Occipital lobe (tissue), 2 donors: Measurements from ENCODE around the gene ABCG1. TPM values are rescaled to one million over a fixed set of nuclear protein-coding genes. Genes with fewer than 3 reads are reported as not detected.

ENCODE experiments used
- DNase-seq: peaks from one replicate; lab custom pipeline; 2025; lab: John Stamatoyannopoulos, UW
- total RNA-seq: library from RNA; depleted of rRNA; stranded (reverse); fragments of >200 nt; gene quantifications from one replicate; pipeline ENCODE4 v1.2.3, GENCODE V29; 2014

Gene ABCG1
- total RNA-seq, 1 donor from 2014 or later: 16.1 TPM

DNA sequence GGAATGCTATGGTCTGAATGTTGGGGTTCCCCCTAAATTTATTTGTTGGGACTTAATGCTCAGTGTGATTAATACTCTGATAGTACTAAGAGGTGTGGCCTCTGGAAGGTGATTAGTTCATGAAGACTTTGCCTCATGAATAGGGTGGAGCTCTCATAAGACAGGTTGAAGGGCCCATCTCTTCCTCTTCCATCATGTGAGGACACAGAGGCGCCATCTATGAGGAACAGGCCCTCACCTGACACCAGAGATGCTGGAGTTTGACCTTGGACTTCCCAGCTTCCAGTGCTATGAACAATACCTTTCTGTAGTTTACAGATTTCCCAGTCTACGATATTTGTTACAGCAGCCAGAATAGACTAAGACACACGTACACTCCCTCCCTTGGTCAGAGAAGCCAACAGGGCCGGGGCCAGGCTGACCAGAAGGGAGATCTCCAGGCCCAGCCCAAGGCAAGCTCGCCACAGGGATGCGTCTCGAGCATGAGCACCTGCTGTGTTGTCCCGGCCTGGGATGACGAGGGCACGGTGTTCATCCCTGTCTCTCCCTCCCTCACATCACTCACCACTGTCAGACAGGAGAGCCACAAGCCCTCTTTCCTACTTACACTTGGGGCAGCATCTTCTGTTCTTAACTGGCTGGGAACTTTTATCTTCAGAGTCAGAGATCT, 4.7 kb upstream of the ABCG1 start:
- no peak for DNase-seq

DNA sequence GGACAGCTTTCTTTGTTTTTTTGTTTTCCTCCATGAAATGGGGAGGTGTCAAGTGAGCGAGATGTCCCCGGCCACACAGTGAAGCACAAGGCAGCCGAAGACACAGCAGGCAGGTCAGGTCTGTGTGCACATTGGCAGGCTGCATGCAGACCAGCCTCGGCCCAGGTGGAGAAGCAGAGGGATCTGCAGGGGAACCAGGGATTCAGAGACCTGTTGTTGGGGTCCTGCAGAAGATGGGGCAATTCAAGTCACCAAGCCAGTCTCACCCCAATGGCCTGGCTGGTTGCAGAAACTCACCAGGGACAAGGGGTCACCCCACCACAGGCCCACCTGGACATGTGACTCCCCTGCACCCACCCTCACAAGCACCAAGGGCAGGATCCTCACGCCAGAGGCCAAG, 4.0 kb upstream of the ABCG1 start:
- DNase-seq: no peak

DNA sequence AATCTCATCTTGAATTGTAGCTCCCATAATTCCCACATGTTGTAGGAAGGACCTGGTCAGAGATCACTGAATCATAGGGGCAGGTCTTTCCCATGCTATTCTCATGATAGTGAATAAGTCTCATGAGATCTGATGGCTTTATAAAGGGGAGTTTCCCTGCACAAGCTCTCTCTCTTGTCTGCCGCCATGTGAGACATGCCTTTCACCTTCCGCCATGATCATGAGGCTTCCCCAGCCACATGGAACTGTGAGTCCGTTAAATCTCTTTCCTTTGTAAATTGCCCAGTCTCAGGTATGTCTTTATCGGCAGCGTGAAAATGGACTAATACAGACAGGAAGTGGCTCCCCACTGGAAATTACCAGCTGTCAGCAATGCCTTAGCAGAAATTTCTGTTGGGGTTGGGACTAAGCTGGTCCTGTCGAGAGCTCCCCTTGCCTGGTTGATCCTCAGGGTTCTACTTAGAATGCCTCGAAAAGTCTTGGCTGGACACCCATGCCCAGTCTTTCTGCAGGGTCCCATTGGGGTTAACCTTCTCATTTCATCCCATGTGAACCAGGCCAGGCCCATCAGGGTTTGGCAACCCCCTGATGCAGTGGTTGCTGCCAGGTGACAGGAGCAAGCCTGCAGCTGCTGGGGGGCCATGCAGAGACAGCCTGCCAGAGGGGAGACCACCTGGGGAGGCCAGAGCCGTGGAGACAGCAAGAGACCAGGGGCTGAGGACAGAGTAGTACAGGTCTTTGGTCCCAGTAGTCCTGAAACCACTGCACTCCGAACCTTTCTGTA, 2.8 kb upstream of the ABCG1 start:
- no peak for DNase-seq

DNA sequence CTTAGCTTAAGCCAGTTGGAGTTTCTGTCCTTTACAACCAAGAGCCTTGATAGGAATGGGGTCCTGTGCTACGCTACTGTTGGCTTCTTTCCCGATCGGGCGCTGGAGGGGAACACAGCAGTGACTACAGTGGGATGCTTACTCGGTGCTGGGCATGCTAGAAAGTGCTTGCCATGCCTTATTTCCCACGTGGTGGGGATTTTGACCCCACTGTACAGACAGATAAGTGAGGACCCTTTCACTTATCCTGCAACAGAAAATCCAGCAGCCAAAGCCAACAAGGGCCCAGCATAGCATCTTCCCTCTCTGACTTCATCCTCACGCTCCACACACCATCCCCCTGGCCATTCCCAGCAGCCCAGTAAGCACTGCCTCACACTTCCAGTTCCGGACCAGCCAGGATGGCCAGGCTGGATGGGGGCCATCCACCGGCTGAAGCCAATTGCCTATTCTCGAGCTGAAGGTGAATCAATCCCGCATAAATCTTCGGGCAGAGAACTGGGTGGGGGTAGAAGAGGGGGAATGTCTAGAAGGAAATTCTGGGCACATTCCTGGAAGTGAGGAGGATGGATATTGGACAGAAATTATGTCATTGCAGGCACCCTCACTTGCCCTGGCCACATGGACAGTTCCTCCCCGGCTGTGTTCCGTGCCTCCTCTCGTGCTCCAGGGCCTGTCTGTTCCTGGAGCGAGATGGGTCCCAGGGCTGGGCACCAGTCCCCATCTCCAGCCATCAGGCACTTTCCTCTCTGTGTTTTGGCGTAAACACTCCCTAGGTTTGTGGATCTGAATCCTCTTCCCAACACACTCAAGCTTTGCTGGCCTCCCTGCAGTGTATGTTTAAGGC, 2.0 kb upstream of the ABCG1 start:
- no peak for DNase-seq

DNA sequence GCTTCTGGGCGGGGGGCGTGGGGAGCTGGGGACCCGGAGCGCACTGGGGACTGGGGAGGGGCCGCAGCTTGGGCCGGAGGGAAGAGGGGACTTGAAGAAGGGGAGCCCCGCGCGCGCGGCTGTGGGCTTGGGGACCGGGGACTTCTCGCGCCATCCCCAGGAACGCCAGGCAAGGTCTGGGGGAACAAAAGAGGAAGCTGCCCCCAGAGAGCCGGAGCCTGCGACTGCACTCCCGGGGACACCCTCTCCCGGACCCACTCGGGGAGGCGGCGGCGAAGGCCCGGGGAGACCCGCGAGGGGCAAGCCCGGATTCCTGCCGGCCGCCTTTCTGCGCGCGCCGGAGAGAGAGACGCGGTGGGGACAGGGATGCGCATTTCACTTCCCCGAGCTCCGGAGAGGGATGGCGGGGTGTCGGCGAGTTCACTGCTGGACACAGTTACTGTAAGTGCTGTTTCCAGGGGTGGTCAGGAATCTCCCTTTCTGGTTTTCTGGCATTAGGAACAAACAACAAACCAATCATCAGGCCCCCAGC, 732 bp downstream of the ABCG1 start:
- DNase-seq: no peak

DNA sequence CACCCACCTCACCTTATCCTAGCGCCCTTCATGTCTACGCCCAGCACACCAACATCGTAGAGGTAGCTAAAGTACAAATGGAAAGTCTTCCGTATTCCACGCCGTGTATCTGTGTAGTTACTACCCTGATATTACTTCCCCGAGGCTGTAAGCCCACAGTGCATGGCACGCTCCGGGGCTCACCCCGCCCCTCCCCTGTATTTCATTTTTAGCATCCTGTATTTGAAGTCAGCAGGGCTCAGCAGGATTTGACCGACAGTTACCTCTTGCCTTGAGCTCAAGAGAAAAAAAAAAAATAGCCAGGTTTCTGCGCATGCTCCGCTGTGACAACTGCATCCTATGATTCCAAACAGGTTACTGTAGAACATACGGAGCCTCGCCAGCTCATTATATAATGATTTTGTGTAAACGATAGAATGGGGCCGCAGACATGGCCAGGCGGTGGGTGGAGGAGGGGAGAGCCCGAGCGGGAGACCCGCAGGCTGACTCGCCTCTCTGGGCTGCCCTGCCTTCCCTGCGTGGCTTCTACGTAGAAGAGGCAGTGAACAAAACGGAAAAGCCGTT, 1.3 kb downstream of the ABCG1 start:
- peak; percentile 66 for DNase-seq

DNA sequence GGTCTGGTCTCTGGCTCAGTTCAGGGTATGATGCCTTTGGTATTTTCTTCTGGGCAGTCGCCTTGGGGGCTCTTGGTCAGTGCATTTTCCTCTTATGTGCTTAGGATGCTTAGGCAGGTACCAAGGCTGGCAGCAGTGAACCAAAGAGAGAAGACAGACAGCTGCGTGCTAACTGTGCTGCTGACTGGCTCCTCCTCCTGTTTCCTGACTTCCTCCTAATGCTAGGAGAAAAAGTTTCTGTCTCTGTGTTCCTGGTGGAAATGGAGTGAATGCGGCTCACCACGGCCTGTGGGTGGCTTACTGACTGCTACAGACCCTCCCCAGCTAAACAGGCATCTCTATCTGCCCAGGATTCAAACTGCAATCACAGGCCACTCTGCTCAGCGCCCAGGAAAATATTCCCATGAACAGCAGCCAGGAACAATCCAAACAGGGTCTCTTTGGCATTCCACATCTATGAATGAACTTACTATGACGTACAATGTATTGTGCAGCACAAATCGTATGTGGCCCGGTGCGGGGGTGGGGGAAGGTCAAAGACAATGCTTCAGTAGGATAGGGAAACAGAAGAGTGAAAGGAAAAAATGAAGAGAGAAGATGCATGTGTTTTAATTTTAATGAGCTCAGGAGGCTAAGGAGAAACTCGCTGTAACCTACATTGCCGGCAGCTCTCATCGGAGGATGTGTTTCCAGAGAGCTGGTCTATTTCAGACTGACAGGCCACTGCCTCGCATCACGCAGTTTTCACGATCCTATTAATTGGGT, 2.8 kb downstream of the ABCG1 start:
- peak; percentile 25 for DNase-seq

DNA sequence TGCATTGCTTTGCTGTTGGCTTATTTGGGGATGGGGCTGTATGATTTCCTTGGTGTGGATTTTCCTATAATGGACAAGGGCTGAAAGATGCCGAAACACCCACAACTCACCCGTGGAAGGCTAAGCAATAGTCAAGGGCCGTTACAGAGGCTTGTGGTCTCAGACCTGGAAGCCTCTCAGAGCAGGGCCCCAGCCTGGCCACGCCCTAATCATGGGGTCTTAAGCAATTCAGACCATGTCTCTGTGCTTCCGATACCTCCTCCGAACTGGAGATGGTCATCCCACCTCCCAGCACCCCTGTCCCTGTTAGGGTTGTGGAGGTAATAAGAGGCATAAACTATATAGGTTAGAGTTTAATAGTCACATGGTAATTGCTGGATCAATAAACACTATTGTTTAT, 3.4 kb downstream of the ABCG1 start:
- no peak for DNase-seq

DNA sequence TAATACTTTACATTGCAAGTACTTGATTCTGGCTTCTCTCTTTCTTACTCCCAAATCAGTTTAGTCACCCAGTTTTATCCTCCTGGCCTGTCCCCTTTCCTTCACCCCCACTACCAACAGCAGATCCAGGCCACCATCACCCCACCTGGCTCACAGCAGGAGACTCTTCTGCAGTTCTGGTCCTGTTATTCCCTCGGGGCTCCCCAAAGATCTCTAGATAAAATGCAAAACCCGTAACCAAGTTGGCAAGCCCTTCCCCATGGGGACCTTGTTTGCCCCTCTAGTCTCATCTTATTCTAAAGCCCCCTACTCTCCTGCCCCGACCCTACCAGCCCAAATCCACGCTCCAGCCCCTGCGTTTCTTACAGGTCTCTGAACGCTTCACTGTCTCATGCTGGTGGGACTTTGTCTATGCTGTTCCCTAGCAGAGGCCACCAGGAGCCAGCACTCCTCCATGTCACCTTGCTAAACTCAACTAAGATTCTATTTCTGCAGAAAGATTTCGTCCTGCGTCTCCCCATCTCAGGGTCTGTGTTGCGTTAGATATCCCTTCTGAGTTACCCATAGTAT, 4.0 kb downstream of the ABCG1 start:
- no peak for DNase-seq

DNA sequence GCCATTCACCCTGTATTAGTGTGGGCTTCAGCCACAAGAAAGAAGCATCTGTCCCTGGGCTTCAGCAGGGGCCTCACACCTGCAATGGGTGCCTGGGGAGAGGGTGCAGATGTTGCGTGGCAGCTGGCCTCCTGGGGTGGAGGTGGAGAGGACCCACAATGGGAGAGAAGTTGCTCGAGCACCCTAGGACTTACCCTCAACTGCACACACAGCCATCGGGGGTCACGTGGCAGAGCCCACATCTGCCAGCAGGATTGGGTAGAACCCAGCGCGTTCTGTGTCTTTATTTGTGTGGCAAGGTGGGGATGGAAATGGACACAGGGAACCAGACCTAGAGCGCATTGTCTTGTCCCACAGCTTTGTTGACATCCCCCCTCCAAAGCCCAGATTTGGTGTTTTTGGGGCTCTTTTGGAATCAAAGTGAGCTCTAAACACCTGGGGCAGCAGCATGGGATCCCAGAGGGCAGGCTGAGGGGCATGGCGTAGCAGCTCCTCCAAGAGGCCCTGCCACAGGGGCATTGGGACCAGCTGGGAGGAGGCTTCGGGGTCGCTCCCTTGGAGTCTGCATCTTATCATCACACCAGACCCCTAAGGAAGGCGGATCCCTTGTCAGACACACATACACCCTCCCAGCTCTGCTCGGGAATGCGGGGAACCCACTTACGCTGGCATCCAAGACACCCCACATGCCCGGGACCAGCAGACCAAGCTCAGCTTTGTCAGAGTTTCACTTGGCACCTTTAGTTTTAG, 5.1 kb downstream of the ABCG1 start:
- DNase-seq: no peak

DNA sequence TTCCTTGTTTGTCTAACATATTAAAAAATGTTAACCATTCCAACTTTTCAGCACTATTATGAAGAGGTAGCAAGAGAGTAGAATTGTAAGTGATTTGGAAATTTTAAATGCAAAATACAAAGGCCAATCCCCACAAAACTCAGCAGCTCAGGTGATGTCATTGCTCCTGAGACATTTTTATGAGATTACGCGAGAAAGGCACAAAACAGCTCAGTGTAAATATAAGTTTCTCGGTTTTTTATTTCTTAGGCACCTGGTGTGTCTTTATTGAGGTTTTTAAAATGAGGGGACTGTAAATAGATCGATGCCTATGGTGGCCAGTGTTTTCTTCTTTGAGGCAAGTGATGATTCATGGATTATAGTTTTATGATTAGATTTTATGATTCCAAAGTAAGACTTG, 6.1 kb downstream of the ABCG1 start:
- DNase-seq: no peak

DNA sequence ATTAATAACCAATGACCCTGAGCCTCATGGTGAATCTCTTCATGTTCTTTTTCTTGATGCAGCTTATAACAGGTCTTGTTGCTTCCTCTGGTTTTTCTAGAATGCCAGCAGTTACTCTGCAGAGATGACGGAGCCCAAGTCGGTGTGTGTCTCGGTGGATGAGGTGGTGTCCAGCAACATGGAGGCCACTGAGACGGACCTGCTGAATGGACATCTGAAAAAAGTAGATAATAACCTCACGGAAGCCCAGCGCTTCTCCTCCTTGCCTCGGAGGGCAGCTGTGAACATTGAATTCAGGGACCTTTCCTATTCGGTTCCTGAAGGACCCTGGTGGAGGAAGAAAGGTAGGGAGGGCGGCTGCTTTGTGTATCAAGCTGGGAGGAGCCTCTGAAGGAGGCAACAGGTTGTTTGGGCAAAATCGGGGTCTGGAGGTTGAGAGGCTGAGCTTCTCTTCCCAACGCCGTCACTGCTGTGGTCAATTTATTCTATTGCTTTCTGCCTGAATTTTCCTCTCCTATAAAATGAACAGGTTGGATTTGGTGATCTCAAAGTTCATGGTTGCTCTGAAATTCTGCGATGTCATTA, 6.7 kb downstream of the ABCG1 start:
- DNase-seq: no peak

DNA sequence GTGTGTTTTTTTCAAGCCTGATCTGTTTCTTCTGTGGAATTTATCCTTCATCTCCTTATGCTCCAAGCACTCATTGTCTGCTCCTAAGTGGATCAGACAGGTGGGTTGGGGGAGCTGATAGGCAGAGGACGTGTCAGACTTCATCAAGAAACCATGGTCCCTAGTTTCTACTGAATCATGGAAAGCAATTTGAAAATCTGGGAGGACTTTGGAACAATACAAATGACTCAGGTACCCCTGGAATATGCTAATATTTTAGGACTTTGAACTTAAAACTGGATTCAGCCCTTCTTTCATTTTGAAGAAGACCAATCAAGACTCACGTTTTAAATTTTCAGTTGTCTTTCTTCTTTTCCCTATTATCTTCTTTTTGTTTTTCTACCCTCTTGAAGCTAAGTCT, 7.7 kb downstream of the ABCG1 start:
- no peak for DNase-seq

DNA sequence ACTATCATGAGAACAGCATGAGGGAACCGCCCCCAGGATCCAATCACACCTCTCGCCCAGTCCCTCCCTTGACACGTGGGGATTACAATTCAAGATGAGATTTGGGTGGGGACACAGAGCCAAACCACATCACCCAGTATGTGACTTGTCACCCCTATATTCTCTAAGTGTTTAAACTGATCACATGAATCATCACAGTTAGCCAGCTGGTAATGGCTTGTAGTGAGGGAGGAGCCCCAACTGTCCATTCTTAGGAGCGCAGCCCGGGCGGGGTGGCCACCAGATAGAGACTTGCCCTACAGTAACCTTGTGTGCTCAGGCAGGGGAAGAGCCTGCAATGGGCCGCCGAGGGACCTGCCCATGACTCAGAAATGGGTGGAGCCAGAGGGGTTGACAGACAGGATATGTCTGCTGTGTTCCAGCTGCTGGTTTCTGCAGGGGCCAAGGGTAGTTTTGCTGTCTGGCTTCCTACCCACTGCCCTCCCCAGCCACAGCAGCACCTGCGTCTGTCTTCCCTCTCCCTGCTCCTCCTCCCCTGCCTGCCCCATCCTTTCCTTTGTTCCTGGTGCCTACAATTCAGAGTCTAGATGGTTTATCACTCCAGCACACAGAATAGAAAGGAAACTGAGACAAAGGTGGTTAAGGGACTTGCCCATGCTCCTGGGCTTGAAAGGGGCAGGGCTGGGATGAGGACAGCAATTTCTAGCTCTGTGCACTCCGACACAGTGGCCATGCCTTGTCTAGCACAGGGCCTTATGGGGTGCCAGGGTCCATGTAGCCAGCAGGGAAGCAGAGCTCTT, 9.2 kb downstream of the ABCG1 start:
- DNase-seq: peak; percentile 73

DNA sequence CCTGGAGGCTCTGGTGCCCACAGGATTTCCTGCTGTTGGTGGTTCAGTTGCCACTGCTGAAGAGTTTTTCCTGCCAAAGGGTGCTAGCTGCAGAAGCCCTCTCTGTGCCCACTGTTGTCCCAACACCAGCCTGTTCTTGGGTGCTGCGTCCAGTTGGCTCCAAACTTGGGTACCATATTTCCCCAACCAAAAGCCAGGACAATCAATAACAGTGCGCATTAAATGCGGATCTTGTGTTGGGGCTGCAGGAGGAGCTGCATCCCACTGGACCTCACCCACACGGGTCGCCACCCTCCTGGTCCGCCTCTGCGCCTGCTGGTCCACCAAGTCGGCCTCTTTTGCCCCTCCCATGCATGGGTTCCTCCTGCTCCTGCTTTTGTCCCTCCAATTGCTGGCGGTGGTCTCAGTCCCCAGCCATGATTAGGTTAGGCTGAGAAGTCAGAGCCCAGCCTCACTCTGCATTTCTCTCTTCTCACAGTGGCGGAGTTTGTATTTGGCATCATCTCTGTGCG, 9.8 kb downstream of the ABCG1 start:
- no peak for DNase-seq

DNA sequence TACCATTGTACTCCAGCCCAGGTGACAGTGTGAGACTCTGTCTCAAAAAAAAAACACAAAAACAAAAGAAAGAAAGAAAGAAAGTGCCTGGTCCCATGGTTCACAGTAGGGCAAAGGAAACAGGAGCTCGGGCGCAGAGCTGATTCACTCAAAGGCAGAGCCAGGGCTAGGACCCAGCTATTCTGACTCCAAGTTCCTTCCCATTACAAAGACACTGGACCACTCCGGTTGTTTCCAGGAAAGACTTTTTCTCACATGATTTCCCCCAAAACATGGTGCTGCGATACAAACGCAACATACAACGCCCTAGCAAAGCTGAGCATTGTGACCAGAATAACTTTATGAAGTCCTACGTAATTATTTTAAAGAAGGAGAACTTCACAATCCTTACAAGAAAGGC, 10.7 kb downstream of the ABCG1 start:
- DNase-seq: no peak

DNA sequence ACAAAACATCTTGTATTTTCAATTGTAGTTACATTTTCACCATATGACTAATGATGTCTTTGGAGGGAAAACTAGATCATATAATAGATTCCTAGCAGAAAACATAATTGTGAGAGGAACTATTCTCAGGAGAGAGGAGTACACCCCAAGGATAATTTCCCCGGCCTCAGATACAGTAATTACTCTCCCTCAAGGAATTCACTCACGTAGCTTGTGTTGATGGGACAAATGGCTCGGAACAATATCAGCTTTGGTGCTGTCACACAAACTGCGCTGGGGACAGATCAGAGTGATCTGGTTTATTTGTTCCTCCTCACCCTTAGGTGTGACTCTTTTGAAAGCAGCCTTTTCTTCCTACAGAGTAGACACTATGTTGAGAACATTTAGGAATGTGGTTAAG, 11.2 kb downstream of the ABCG1 start:
- DNase-seq: no peak

DNA sequence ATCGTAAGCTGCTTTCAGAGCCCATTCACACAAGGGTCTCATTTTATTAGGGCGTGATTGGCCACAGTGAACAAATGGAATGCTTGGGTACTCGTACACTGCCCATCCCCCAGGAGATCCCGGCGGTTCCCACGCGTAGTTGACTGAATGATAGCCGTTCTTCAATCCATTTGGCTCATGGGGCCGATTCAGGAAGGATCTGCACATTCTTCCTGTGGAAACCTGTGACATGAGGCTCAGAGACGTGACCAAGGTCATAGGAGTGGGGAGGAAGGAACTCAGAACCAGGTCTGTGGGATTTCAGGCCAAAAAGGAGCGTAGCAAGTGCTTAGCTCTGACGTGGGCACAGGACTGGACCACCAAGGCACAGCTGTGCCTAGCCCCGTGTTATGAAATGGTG, 11.7 kb downstream of the ABCG1 start:
- no peak for DNase-seq
